Liver (tissue), 9 donors: ENCODE data around the gene GRN. TPM values are rescaled to one million over a fixed set of nuclear protein-coding genes. Genes with fewer than 3 reads are reported as not detected.

Experiments
- DNase-seq: peaks from one replicate; pipeline ENCODE4 v3.0.0-alpha.2; 2017; ENCODE audit warnings: low spot score
- H3K27ac ChIP-seq, 2 donors: one replicate each; pipeline ENCODE4 v1.7.0; 2013; ENCODE audit warnings: inconsistent platforms in 2 of 2, low read length in 2 of 2, control low read depth in 1 of 2, low read depth in 1 of 2, mild to moderate bottlenecking in 1 of 2
- H3K27me3 ChIP-seq, 4 donors: one replicate each; pipeline versions ENCODE4 v1.6.1 to v1.7.0; 2013; ENCODE audit warnings: low read length in 3 of 4, inconsistent platforms in 1 of 4, mild to moderate bottlenecking in 1 of 4, moderate library complexity in 1 of 4; ENCODE audit not compliant: control insufficient read depth in 4 of 4, insufficient read depth in 4 of 4
- H3K36me3 ChIP-seq, 4 donors: one replicate each; pipeline versions ENCODE4 v1.6.1 to v1.7.0; 2013; ENCODE audit warnings: low read length in 3 of 4, mild to moderate bottlenecking in 3 of 4, low read depth in 1 of 4, moderate library complexity in 1 of 4; ENCODE audit not compliant: control insufficient read depth in 4 of 4, insufficient read depth in 3 of 4
- H3K4me1 ChIP-seq, 4 donors: one replicate each; pipeline versions ENCODE4 v1.6.1 to v1.7.0; 2013; ENCODE audit warnings: low read length in 3 of 4, mild to moderate bottlenecking in 3 of 4, moderate library complexity in 1 of 4; ENCODE audit not compliant: control insufficient read depth in 4 of 4, insufficient read depth in 4 of 4
- H3K4me3 ChIP-seq, 3 donors: one replicate each; pipeline versions ENCODE4 v1.6.1 to v1.7.0; 2013; ENCODE audit warnings: low read length in 3 of 3, control low read depth in 1 of 3, low read depth in 1 of 3, mild to moderate bottlenecking in 1 of 3
- H3K9ac ChIP-seq, 2 donors: one replicate each; pipeline ENCODE4 v1.7.0; 2013; ENCODE audit warnings: low read length in 2 of 2, mild to moderate bottlenecking in 2 of 2, moderate library complexity in 2 of 2, control low read depth in 1 of 2, low read depth in 1 of 2
- H3K9me3 ChIP-seq, 4 donors: one replicate each; pipeline versions ENCODE4 v1.6.1 to v1.7.0; 2013; ENCODE audit warnings: low read length in 3 of 4; ENCODE audit not compliant: control insufficient read depth in 4 of 4
- ATF3 ChIP-seq: IDR thresholded peaks from 2 replicates; pipeline ENCODE4 v1.6.1; 2016; ENCODE audit warnings: antibody characterized with exemption
- EGR1 ChIP-seq, 2 donors: IDR thresholded peaks; 2 replicates each; pipeline ENCODE4 v1.6.1; 2016 to 2018; ENCODE audit warnings: antibody characterized with exemption in 2 of 2, low read depth in 2 of 2
- FOXA1 ChIP-seq: IDR thresholded peaks from 2 replicates; pipeline ENCODE4 v1.6.1; 2016; ENCODE audit warnings: antibody characterized with exemption
- FOXA2 ChIP-seq: IDR thresholded peaks from 2 replicates; pipeline ENCODE4 v1.6.1; 2016; ENCODE audit warnings: antibody characterized with exemption
- GABPA ChIP-seq, 2 donors: IDR thresholded peaks in 1 of 2; conservative IDR thresholded peaks in 1 of 2; 2 replicates each; pipeline ENCODE4 v1.6.1; 2016; ENCODE audit warnings: antibody characterized with exemption in 2 of 2, mild to moderate bottlenecking in 1 of 2, moderate library complexity in 1 of 2
- HNF4G ChIP-seq: IDR thresholded peaks from 2 replicates; pipeline ENCODE4 v1.6.1; 2016; ENCODE audit warnings: antibody characterized with exemption
- JUND ChIP-seq, 2 donors: IDR thresholded peaks; 2 replicates each; pipeline ENCODE4 v1.6.1; 2016; ENCODE audit warnings: antibody characterized with exemption in 2 of 2
- NR2F2 ChIP-seq: IDR thresholded peaks from 2 replicates; pipeline ENCODE4 v1.6.1; 2016; ENCODE audit warnings: antibody characterized with exemption
- RAD21 ChIP-seq, 2 donors: IDR thresholded peaks; 2 replicates each; pipeline ENCODE4 v1.6.1; 2016; ENCODE audit warnings: antibody characterized with exemption in 2 of 2, mild to moderate bottlenecking in 2 of 2
- RXRA ChIP-seq, 2 donors: IDR thresholded peaks; 2 replicates each; pipeline ENCODE4 v1.6.1; 2017 to 2018; ENCODE audit warnings: antibody characterized with exemption in 2 of 2, mild to moderate bottlenecking in 1 of 2
- SP1 ChIP-seq: IDR thresholded peaks from 2 replicates; pipeline ENCODE4 v1.6.1; 2018; ENCODE audit warnings: antibody characterized with exemption, mild to moderate bottlenecking
- TAF1 ChIP-seq: conservative IDR thresholded peaks from 2 replicates; pipeline ENCODE4 v1.6.1; 2016; ENCODE audit warnings: antibody characterized with exemption, mild to moderate bottlenecking
- YY1 ChIP-seq: IDR thresholded peaks from 2 replicates; pipeline ENCODE4 v1.6.1; 2016; ENCODE audit warnings: antibody characterized with exemption, mild to moderate bottlenecking
- ZBTB33 ChIP-seq: IDR thresholded peaks from 2 replicates; pipeline ENCODE4 v1.6.1; 2016; ENCODE audit warnings: antibody characterized with exemption
- WGBS: extraction: QIAGEN DNeasy Blood & Tissue Kit; methylation state at CpG from one replicate; pipeline ENCODE4 v1.1.7; 2013; 5-methylcytosine and 5-hydroxymethylcytosine counted together
- polyA plus RNA-seq, 2 donors: library from polyadenylated mRNA; stranded (reverse) in 1 of 2; unstranded in 1 of 2; fragments of 200-250 nt in 1 of 2; fragments of >200 nt in 1 of 2; fragmentation: Nextera tagmentation in 1 of 2; extraction: Ambion mirVana in 1 of 2; gene quantifications; one replicate each; pipeline versions ENCODE4 v1.2.1 to v1.2.3, GENCODE V29; 2013 to 2015
- total RNA-seq, 2 donors: library from RNA; depleted of rRNA; stranded (reverse); fragments of >200 nt; gene quantifications; one replicate each; pipeline ENCODE4 v1.2.3, GENCODE V29; 2014
- TF ChIP-seq, protein P1 (sequence below): IDR thresholded peaks from 2 replicates; pipeline ENCODE4 v1.6.1; 2016; ENCODE audit warnings: antibody characterized with exemption
- TF ChIP-seq, protein P2 (sequence below): IDR thresholded peaks from 2 replicates; pipeline ENCODE4 v1.6.1; 2016; ENCODE audit warnings: antibody characterized with exemption, mild to moderate bottlenecking
- donor health status: healthy.
- donor health status: healthy.
- donor health status: healthy.
- donor health status: healthy.
- donor health status: healthy.

The GRN gene
- total and polyA plus RNA-seq, 4 donors, result 90.9 to 166 (median 133) TPM

GRCh38 chr17:44378171-44378705 is 33.1 kb downstream of the GRN start:
- no peaks in the 10 kb centered on the region for H3K36me3 ChIP-seq
- no peaks in the 10 kb centered on the region for H3K27me3 ChIP-seq
- no peak overlapping the region for H3K9ac ChIP-seq
- TF ChIP-seq, protein P1, sequence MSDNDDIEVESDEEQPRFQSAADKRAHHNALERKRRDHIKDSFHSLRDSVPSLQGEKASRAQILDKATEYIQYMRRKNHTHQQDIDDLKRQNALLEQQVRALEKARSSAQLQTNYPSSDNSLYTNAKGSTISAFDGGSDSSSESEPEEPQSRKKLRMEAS, result no peak
- TF ChIP-seq RAD21 (IDR thresholded peaks at IDR 0.05), result no peak
- no peak for TF ChIP-seq HNF4G
- TF ChIP-seq SP1, result no peak
- TF ChIP-seq JUND (IDR thresholded peaks at IDR 0.05), result no peak
- TF ChIP-seq FOXA1, result no peak
- TF ChIP-seq RXRA (IDR thresholded peaks at IDR 0.05), result no peak
- no peak for TF ChIP-seq FOXA2
- TF ChIP-seq NR2F2, result no peak
- no peak for TF ChIP-seq EGR1 (IDR thresholded peaks at IDR 0.05; ENCODE audit: low read depth in 2 of 2)
- TF ChIP-seq, protein P2, sequence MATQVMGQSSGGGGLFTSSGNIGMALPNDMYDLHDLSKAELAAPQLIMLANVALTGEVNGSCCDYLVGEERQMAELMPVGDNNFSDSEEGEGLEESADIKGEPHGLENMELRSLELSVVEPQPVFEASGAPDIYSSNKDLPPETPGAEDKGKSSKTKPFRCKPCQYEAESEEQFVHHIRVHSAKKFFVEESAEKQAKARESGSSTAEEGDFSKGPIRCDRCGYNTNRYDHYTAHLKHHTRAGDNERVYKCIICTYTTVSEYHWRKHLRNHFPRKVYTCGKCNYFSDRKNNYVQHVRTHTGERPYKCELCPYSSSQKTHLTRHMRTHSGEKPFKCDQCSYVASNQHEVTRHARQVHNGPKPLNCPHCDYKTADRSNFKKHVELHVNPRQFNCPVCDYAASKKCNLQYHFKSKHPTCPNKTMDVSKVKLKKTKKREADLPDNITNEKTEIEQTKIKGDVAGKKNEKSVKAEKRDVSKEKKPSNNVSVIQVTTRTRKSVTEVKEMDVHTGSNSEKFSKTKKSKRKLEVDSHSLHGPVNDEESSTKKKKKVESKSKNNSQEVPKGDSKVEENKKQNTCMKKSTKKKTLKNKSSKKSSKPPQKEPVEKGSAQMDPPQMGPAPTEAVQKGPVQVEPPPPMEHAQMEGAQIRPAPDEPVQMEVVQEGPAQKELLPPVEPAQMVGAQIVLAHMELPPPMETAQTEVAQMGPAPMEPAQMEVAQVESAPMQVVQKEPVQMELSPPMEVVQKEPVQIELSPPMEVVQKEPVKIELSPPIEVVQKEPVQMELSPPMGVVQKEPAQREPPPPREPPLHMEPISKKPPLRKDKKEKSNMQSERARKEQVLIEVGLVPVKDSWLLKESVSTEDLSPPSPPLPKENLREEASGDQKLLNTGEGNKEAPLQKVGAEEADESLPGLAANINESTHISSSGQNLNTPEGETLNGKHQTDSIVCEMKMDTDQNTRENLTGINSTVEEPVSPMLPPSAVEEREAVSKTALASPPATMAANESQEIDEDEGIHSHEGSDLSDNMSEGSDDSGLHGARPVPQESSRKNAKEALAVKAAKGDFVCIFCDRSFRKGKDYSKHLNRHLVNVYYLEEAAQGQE, result no peak
- no peak for TF ChIP-seq TAF1
- no peak for TF ChIP-seq YY1
- no peak overlapping the region for H3K4me3 ChIP-seq
- no peak overlapping the region for H3K27ac ChIP-seq
- no peaks in the 10 kb centered on the region for H3K9me3 ChIP-seq
- 79% methylated on average over 14 of the region's 14 CpGs for WGBS
- H3K4me1 ChIP-seq, result no peaks in the 10 kb centered on the region
- DNase-seq, result no peak

DNA sequence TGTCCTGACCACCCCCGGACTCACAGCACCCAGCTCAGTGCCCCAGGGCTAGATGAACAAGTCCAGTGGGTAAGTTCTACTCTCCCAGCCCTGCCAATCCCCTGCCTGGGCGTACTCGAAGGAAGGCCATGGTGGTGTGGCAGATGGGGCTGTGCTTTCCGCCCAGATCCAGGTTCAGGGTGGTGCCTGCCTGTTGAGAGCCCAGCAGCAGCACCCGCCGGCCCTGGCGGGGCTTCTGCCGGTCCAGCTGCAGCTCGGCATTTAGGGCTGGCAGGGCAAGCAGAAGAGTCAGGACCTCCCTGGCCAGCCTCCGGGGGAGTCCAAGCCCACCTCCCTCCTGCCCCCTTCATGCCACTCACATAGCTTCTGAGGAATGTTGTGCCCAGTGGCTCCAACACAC is 34.8 kb downstream of the GRN start:
- H3K9me3 ChIP-seq, result no peaks in the 10 kb centered on the region
- H3K36me3 ChIP-seq, result no peaks in the 10 kb centered on the region
- H3K27me3 ChIP-seq, result no peaks in the 10 kb centered on the region
- no peak overlapping the region for H3K4me3 ChIP-seq
- WGBS, result 89% methylated on average over 10 of the region's 10 CpGs
- no peak overlapping the region for H3K9ac ChIP-seq
- TF ChIP-seq JUND (IDR thresholded peaks at IDR 0.05), result no peak
- no peak for TF ChIP-seq ZBTB33
- TF ChIP-seq, protein P2, result no peak
- TF ChIP-seq NR2F2, result no peak
- TF ChIP-seq ATF3, result no peak
- no peak for TF ChIP-seq GABPA (IDR thresholded peaks at IDR 0.05 in 1 of 2, conservative IDR thresholded peaks at IDR 0.05 in 1 of 2)
- no peak for DNase-seq
- peaks cover 0 to 3% (median 0%) of the 10 kb centered on the region in 4 donors for H3K4me1 ChIP-seq
- H3K27ac ChIP-seq, result no peak overlapping the region
